Measurements from ENCODE around the gene SLC5A9.
"Not testable (repeated sequence)": the region's sequence is repeated elsewhere in the genome, so short reads cannot be mapped to it uniquely, and the experiment has no call there.

The SLC5A9 gene

DNA sequence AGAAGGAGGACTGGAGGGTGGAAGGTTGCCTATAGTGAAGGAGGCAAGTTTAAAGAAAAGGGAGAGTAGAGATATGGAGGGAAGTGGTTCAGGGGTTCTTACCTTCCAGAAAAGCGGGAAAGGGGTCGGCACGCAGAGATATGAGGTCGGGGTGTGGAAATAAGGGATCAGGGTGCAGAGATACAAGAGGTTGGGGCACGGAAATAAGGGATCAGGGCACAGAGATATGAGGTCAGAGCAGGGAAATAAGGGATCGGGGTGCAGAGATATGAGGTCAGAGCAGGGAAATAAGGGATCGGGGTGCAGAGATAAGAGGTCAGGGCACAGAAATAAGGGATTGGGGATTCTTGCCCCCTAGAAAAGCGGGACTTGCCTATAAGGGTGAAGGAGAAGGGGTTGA lies 9.1 kb upstream of the SLC5A9 start:
- not testable (repeated sequence) for DNase-seq (ENCODE audit: low read depth in 3 of 3, low spot score in 1 of 3)

DNA sequence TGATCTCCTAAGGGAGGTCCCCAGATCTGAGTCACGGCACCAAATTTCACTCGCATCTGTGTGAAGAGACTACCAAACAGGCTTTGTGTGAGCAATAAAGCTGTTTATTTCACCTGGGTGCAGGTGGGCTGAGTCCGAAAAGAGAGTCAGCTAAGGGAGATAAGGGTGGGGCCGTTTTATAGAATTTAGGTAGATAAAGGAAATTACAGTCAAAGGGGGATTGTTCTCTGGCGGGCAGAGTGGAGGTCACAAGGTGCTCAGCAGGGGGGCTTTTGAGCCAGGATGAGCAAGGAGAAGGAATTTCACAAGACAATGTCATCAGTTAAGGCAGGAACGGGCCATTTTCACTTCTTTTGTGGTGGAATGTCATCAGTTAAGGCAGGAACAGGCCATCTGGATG lies 8.2 kb upstream of the SLC5A9 start:
- DNase-seq (ENCODE audit: low read depth in 3 of 3, low spot score in 1 of 3), result not testable (repeated sequence)

DNA sequence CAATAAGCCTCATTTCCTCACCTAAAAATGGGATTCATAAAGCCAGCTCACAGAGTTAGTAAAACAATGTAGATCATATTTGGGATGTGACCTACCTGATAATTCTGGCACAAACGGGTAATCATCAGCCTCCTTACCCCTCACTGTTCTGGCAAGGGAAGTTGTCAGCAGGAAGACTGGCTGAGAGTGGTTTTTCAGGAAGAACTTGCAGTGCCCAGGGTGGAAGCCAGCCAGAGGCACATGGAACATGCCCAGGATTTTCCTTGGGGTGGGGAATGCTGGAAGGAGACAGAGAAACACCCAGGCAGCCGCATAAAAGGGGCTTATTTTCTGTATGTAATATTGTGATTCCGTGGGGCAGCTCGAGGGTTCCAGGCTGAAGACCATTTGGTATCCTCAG lies 7.7 kb upstream of the SLC5A9 start:
- DNase-seq (ENCODE audit: low read depth in 3 of 3, low spot score in 1 of 3), result no peak

DNA sequence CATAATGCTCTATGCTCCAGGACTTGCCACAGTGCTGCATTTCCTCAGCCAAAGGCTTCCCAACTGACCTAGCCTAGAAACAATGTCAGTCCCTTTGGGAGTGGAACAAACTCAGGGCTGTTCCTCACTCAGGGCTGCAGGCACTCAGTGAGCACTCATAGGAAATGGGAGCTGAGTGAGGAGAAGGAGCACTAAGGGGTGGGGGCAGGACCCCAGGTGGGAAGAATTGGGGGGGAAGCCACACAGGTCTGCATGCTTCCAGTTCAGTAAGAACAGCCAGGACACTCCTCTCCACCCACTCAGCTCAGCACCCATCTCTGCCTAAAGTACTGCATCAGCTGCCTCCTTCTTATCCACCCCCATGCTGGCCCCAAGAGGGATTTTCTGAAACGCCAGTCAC lies 7.3 kb upstream of the SLC5A9 start:
- no peak for DNase-seq (ENCODE audit: low read depth in 3 of 3, low spot score in 1 of 3)

DNA sequence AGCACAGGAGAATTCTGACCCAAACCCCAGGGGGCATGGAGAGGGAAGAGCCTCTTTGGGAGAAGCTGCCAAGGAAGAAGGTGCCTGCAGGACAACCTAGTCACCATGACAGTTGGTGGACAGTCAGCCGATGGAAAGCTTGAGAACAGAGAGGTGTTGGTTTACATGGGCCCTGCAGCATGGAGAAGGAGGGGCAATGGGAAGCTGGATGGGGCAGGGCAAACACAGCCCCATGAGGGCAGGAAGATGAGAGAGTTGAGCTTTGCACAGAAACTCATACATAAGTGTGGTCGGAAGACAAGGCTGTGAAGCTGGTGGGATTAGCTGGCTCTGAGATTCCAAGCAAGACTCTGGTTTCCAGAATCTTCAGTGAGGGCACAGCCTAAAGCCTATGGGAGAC lies 6.6 kb upstream of the SLC5A9 start:
- no peak for DNase-seq (ENCODE audit: low read depth in 3 of 3, low spot score in 1 of 3)

DNA sequence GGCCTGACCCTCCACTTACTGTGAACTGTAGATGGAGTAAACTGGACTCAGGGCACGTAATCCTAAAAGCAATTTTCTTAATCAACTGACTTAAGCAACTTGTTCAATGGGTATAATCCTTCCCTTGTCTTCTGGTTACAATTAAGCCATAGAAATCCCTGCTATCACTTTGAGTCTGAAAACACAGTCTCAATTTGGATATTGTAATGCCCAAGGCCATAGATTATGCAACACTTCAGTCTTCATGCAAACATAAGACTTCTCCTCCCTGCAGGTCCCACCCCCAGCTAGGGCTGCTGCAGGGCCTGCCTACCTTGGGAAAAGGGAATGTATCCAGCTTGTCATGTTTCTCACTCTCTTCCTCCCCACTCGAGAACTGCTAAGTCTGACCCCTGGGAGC lies 6.2 kb upstream of the SLC5A9 start:
- no peak for DNase-seq (ENCODE audit: low read depth in 3 of 3, low spot score in 1 of 3)

DNA sequence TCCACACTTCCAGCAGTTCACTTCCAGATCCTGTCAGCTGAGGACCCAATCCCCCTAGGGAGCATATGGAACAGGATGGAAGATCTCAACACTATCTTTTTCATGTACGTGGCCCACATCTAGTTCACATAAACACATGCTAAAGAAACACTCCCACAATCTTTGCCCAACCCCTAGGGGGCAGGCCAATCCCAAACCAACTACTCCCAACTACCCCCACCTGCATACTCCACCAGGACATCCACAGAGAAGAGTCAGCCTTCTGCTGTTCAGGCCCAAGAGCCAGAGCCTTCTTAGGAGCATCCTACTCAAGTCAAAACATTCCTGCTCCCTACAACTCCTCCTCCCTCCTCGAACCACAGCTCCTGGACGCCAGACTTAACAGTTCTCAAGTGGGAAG lies 5.6 kb upstream of the SLC5A9 start:
- DNase-seq (ENCODE audit: low read depth in 3 of 3, low spot score in 1 of 3), result no peak

DNA sequence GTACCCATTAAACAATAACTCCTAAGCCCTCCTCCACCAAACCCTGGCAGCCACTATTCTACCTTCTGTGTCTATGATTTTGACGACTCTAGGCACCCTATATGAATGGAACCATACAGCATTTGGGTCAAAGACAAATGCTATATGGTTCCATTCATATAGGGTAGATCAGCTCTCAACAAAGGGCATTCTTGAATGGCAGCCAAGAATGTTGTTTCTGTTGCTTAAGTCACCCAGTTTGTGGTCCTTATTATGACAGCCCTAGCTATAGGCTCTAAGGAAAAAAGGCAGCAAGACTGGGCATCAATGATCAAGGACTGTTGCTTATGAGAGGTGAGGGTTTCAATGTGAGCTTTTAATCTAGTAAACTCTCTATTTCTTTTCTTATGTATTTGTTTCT lies 4.7 kb upstream of the SLC5A9 start:
- no peak for DNase-seq (ENCODE audit: low read depth in 3 of 3, low spot score in 1 of 3)

DNA sequence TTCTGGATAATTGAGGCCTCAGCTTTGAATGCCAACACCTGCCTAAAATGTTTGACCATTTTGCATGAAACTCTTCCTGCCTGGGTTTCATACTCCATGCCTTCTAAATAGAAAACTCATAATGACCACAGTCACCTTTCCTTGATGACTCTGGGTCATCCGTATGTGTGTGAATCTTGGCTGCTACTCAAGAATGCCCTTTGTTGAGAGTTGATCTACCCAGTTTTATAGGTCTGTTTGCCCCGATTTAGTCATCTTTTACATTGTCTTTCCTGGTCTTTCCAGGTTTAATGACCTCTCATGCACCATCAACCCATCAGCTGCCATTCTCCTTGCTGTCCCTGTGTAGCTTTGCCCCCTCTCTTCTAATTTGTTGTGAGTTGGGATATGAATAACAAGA lies 2.7 kb upstream of the SLC5A9 start:
- no peak for DNase-seq (ENCODE audit: low read depth in 3 of 3, low spot score in 1 of 3)

DNA sequence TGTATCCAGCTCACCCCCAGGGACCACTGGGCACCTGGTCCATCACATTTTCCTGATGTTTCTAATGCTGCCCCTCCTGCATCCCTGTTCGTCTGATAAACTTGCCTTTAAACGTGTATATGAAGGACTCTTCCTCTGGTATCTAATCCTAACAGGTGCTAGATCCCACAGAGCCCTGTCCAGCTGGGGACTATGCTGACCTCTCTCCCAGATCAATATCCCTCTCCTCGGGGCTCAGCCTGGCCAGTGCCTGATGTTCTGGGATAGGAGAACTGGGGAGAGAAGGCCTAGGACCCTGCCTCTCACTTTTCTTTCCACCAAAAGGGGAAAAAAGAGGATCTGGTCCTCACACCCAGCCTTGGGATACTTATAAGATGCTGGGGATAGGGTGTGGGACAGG lies 1.4 kb upstream of the SLC5A9 start:
- no peak for DNase-seq (ENCODE audit: low read depth in 3 of 3, low spot score in 1 of 3)

DNA sequence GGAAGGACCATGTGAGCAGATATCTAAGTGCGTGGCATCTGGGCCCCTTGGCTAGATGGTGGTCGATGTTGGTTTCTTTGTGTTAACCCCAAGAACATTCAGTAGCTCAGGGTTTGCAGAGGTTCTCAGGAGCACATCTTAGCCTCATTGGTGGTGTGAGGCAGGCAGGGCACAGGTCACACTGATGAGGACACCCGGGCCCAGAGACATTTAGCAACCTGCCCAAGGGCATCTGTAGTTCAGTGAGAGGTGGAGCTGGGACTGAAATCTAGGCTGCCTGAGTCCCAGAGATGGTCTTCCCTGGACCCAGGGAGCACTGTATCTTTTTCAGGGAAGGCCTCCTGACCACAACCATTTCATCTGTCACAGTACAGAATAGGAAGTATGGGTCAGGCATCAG lies 859 bp upstream of the SLC5A9 start:
- DNase-seq (ENCODE audit: low read depth in 3 of 3, low spot score in 1 of 3), result no peak

DNA sequence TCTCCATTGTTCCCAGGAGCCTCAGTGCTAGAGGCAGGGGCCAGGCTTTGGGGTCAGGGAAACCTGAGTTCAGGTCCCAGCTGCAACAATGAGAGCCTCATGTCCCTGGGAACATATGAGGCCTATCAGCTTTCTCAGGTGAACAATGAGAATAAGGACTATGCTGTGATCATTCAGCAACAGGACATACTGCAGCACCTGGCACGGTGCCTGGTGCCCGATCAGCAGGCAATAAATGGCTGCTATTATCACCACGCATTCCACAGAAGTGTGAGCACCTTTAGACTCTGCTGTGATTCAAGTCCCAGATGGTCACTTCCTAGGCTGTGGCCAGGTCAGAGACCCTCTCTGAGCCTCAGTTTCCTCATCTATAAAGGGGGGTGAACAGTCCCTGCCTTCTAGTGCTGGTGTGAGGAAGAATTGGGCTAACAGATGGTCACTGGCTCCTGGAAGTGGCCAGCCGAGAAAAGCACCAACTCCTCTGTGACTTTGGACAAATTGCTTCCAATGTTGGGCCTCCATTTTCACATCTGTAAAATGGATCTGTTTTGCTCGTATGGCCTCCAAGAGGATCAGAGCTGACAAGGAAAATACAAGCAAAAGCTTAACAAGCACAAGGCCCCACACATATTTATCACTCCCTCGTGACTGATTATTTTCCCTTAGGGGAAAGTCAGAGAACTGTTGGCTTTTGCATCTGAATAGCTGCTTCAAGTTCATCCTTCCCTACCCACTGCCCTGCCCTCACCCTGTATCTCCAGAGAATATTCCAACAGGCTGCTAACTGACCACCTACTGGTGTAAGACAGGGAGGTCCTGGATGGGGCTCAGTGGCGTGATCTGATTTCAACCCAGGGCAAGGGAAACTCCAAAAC lies 1.1 kb downstream of the SLC5A9 start:
- no peak for DNase-seq (ENCODE audit: low read depth in 3 of 3, low spot score in 1 of 3)

DNA sequence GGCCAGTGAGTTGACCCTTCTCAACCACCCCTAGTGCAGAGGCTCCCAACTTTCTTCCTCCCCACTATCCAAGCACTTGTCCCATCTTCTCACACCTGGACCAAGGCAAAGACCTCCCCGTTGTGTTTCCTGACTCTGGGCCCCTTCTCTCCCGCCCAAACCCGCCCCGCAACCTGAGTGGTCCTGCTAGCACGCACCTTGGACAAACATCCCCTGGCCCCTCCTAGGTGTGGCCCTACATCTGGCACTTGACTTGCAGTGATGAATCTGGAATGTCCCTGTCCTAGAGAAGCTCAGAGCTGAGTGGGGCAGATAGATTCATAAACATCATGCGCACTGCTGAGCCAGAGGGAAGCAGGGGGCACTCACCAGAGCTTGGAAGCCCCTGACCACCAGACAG lies 2.3 kb downstream of the SLC5A9 start:
- DNase-seq (ENCODE audit: low read depth in 3 of 3, low spot score in 1 of 3), result no peak

DNA sequence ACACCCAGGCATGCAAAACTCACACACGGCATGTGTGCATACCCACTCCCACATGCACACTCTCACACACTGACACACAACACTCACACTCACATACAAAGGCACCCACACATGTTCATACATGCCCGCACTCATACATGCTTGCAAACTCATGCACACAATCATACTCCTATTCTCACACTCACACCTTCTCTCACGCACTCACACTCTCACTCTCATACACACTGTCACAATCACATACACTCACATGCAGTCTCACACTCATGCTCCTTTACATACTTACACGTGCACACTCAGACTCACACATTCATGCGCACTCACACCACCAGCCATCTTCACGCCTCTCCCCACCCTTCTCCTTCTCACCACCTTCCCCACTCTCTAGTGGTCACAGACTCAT lies 3.1 kb downstream of the SLC5A9 start:
- no peak for DNase-seq (ENCODE audit: low read depth in 3 of 3, low spot score in 1 of 3)

DNA sequence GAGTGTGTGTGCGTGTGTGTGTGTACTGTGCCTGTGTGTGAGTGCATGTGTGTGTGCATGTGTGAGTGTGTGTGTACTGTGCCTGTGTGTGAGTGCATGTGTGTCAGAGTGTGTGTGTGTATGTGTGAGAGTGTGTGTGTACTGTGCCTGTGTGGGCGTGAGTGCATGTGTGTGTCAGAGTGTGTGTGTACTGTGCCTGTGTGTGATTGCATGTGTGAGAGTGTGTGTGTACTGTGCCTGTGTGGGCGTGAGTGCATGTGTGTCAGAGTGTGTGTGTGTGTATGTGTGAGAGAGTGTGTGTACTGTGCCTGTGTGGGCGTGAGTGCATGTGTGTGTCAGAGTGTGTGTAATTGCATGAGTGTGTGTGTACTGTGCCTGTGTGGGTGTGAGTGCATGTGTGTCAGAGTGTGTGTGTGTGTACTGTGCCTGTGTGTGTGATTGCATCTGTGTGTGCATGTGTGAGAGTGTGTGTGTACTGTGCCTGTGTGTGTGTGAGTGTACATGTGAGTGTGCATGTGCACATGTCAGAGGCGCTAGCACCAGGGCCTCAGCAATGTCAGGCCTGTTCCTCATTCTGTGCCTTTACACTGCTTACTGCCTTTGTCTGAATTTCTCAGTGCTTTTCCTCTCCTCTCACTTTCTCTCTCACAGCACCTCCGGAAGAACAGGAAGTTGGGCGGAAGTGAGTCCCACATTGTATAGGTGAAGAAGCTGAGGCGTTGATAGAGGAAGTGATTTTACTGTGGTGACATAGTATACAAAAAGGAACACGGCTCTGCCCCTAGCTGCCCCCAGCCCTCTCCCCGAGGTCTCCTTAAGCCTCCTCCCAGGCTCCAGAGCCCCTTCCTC lies 4.9 kb downstream of the SLC5A9 start:
- DNase-seq (ENCODE audit: low read depth in 3 of 3, low spot score in 1 of 3), result no peak

DNA sequence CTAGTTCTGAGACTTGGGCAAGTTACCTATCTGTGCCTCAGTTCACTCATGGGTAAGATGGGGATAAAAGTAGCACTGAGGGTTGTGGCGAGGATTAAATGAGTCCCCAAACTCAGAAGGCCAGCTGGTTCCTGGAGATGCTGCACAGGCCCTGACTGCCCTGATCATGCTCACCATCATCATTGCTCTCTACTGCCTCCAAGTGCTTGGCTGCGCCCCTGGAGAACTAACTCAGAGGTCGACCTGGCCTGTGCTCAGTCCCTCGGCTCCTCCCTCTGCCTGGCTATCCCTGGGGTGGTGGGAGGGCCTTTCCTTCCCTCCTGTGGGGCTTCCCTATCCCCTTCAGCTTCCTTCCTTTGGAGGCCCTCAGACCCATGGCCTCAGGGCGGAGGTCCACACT lies 5.6 kb downstream of the SLC5A9 start:
- DNase-seq (ENCODE audit: low read depth in 3 of 3, low spot score in 1 of 3), result no peak

DNA sequence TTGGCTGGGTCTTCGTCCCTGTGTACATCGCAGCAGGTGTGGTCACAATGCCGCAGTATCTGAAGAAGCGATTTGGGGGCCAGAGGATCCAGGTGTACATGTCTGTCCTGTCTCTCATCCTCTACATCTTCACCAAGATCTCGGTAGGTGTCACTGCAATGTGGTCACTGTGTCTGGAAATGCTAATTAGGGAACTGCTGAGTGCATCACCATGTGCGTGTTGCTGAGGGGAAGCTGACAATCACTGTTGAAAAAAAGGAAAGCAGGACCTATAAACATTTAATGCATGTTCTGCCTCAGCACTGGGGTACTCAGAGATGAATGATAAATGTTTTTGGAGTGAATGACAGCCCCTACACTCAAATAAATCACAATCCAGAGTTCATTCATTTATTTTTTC lies 6.8 kb downstream of the SLC5A9 start:
- no peak for DNase-seq (ENCODE audit: low read depth in 3 of 3, low spot score in 1 of 3)

DNA sequence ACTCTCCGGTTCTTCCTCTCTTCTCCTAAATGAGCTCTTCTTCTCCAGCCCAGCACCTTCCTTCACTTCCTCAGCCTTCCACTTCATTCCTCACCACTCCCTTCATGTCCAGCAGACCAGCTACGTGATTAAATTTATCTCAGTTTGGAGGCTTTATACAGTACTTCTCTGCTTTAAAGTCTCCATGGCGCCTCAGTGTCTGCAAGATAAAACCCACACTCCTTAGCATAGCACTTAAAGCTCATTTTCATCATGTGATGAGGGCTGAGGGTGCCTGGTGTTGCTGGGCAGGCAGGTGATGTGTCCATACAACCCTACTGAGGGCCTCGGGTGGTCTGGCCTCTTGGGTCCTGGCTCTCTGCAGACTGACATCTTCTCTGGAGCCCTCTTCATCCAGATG lies 7.7 kb downstream of the SLC5A9 start:
- no peak for DNase-seq (ENCODE audit: low read depth in 3 of 3, low spot score in 1 of 3)

DNA sequence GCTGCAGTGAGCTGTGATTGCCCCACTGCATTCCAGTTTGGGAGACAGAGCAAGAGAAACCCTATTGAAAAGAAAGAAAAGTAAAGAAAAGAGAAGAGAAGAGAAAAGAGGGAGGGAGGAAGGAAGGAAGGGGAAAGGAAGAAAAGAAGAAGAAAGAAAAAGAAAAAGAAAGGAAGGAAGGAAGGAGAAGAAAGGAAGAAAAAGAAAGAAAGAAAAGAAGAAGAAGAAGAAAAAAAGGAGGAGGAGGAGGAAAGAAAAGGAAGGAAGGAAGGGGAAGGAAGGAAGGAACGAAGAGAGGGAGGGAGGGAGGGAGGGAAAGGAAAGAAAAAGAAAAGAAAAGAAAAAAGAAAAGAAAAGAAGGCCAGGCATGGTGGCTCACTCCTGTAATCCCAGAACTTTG lies 10.2 kb downstream of the SLC5A9 start:
- DNase-seq (ENCODE audit: low read depth in 3 of 3, low spot score in 1 of 3), result no peak

DNA sequence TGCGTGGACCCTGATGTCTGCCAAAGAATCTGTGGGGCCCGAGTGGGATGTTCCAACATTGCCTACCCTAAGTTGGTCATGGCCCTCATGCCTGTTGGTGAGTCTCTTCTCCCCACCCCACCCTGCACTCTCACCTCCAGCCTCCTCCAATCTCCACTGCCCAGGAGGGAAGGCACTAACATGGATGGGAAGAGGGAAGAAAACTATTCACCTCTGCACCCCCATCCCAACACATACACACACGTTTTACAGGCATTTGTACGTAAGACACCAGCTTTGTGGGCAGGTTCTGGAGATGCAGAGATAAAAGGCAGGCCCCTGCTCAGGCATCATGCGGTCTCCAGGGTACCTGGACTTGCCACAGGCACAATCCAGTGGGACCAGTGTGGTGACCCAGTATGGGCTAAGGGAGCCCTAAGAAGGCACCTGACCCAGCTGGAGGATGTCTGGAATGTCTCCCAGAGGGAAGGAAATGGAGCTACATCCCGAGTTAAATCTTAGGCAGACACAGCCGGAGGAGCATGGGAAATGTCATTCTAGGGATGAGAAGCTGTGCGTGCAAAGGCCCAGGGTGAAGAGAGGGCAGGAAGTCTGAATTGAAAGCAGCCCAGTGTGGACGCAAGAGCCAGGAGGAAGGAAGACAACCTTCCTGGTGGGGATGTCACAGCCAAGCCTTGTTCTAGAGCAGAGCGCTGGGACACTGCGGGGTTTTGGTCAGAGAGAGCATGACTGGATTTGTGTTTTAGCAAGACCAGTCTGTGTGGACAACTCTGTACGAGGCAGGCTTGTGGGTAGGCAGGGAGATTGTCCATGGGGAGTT lies 11.4 kb downstream of the SLC5A9 start:
- no peak for DNase-seq (ENCODE audit: low read depth in 3 of 3, low spot score in 1 of 3)

DNA sequence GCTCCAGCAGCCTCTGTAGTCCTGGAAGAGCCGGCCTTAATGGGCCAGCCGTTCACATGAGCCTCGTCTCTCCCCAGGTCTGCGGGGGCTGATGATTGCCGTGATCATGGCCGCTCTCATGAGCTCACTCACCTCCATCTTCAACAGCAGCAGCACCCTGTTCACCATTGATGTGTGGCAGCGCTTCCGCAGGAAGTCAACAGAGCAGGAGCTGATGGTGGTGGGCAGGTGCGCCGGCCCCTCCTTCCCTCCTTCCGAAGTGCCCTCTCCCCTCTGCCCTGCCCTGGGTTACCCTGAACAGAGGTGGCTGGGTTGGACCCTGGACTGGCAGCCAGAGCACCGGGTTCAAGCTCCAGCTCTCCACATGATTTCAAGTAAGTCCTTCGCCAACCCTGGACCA lies 13.1 kb downstream of the SLC5A9 start:
- DNase-seq (ENCODE audit: low read depth in 3 of 3, low spot score in 1 of 3), result no peak
